ENCODE measurements around the gene SPRR2F.
"Not testable (repeated sequence)": the region's sequence is repeated elsewhere in the genome, so short reads cannot be mapped to it uniquely, and the experiment has no call there.

Gene SPRR2F

DNA sequence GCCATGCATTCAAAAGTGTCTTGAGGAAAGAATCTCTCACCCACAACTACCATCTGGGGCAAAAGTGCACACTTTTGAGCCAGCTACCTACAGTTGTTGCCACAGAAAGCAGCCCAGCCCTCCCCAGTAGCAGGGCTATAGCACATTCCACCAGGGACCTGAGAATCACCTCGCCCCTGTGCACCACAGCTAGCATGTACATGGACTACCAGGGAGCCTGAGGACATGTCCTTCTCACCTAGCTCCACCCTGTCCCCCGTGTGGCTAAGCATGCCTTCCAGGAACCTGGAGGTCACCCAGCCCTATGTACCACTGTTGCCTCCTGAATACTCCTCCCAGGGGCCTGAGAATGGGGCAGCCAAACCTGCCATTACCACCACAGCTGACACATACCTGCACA, 20.4 kb upstream of the SPRR2F start:
- H3K27me3 ChIP-seq (ENCODE audit: low read length) = no peaks in the 10 kb centered on the region
- TF ChIP-seq EZH2phosphoT487 (conservative IDR thresholded peaks at IDR 0.05; ENCODE audit: low read length) = no peak
- TF ChIP-seq, protein P1, sequence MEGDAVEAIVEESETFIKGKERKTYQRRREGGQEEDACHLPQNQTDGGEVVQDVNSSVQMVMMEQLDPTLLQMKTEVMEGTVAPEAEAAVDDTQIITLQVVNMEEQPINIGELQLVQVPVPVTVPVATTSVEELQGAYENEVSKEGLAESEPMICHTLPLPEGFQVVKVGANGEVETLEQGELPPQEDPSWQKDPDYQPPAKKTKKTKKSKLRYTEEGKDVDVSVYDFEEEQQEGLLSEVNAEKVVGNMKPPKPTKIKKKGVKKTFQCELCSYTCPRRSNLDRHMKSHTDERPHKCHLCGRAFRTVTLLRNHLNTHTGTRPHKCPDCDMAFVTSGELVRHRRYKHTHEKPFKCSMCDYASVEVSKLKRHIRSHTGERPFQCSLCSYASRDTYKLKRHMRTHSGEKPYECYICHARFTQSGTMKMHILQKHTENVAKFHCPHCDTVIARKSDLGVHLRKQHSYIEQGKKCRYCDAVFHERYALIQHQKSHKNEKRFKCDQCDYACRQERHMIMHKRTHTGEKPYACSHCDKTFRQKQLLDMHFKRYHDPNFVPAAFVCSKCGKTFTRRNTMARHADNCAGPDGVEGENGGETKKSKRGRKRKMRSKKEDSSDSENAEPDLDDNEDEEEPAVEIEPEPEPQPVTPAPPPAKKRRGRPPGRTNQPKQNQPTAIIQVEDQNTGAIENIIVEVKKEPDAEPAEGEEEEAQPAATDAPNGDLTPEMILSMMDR (IDR thresholded peaks at IDR 0.05; ENCODE audit: insufficient read depth, low read length, poor library complexity, severe bottlenecking) = no peak
- H3K27ac ChIP-seq (ENCODE audit: low read depth, low read length) = no peak overlapping the region
- H3K79me2 ChIP-seq (ENCODE audit: insufficient read depth, low read length) = no peaks in the 10 kb centered on the region
- H3F3A ChIP-seq (ENCODE audit: insufficient read depth) = no peaks in the 10 kb centered on the region
- no peak overlapping the region for H3K4me2 ChIP-seq (ENCODE audit: low read depth, low read length, poor library complexity, severe bottlenecking)
- H3K9ac ChIP-seq (ENCODE audit: low read length) = no peak overlapping the region
- no peak overlapping the region for H2AFZ ChIP-seq (ENCODE audit: low read depth, low read length, severe bottlenecking)
- H3K9me3 ChIP-seq (ENCODE audit: insufficient read depth, low read length) = no peaks in the 10 kb centered on the region
- H3K36me3 ChIP-seq (ENCODE audit: low read length) = no peaks in the 10 kb centered on the region
- no peaks in the 10 kb centered on the region for H4K20me1 ChIP-seq (ENCODE audit: low read depth, low read length)
- no peaks in the 10 kb centered on the region for H3K9me2 ChIP-seq (replicated peaks; ENCODE audit: insufficient read depth, low read length)
- no peak overlapping the region for H3K4me3 ChIP-seq (ENCODE audit: insufficient read depth, low read length, poor library complexity, severe bottlenecking)

DNA sequence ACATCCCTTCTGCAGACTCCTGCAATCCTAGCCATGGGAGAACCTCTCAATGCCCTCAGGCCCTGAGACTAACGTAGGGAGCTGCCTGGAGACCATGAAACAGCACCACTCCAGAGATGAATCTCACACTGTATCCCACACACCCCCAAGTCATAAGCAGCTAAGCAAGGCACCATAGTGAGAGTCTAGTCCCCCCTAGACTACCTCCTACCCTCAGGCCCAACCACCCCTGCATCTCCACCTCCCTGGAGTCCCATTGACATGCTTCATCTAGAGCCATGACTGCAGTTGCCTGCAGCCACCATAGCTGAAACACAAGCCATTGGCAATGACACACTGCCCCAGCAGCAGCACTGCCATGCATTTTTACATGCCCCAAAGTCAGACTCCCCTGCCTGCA, 20.0 kb upstream of the SPRR2F start:
- no peaks in the 10 kb centered on the region for H3K27me3 ChIP-seq (ENCODE audit: low read length)
- H2AFZ ChIP-seq (ENCODE audit: low read depth, low read length, severe bottlenecking) = no peak overlapping the region
- H3K4me3 ChIP-seq (ENCODE audit: insufficient read depth, low read length, poor library complexity, severe bottlenecking) = no peak overlapping the region
- H3K9me2 ChIP-seq (replicated peaks; ENCODE audit: insufficient read depth, low read length) = no peaks in the 10 kb centered on the region
- H3K79me2 ChIP-seq (ENCODE audit: insufficient read depth, low read length) = no peaks in the 10 kb centered on the region
- H3K9me3 ChIP-seq (ENCODE audit: insufficient read depth, low read length) = no peaks in the 10 kb centered on the region
- no peaks in the 10 kb centered on the region for H3F3A ChIP-seq (ENCODE audit: insufficient read depth)
- no peaks in the 10 kb centered on the region for H4K20me1 ChIP-seq (ENCODE audit: low read depth, low read length)
- no peak overlapping the region for H3K9ac ChIP-seq (ENCODE audit: low read length)
- no peaks in the 10 kb centered on the region for H3K36me3 ChIP-seq (ENCODE audit: low read length)
- TF ChIP-seq EZH2phosphoT487 (conservative IDR thresholded peaks at IDR 0.05; ENCODE audit: low read length) = no peak
- TF ChIP-seq, protein P1 (IDR thresholded peaks at IDR 0.05; ENCODE audit: insufficient read depth, low read length, poor library complexity, severe bottlenecking) = no peak
- no peak overlapping the region for H3K27ac ChIP-seq (ENCODE audit: low read depth, low read length)
- H3K4me2 ChIP-seq (ENCODE audit: low read depth, low read length, poor library complexity, severe bottlenecking) = no peak overlapping the region

DNA sequence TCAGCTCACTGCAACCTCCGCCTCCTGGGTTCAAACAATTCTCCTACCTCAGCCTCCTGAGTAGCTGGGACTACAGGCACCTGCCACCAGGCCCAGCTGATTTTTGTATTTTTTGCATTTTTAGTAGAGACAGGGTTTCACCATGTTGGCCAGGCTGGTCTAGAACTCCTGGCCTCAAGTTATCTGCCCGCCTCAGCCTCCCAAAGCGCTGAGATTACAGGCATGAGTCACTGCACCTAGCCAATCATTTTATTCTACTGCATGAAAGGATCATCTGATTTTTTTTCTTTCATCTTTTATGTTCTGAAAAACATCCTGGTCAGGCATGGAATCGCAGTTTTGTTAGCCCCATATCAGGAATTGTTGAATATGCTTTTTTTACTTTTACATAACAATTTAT, 15.4 kb upstream of the SPRR2F start:
- not testable (repeated sequence) for H4K20me1 ChIP-seq (ENCODE audit: low read depth, low read length); H3K4me3 ChIP-seq (ENCODE audit: insufficient read depth, low read length, poor library complexity, severe bottlenecking); H3K9me3 ChIP-seq (ENCODE audit: insufficient read depth, low read length); H3K27me3 ChIP-seq (ENCODE audit: low read length); H3K27ac ChIP-seq (ENCODE audit: low read depth, low read length); H3K9me2 ChIP-seq (replicated peaks; ENCODE audit: insufficient read depth, low read length); H2AFZ ChIP-seq (ENCODE audit: low read depth, low read length, severe bottlenecking); H3K36me3 ChIP-seq (ENCODE audit: low read length); H3K9ac ChIP-seq (ENCODE audit: low read length); H3F3A ChIP-seq (ENCODE audit: insufficient read depth); H3K4me2 ChIP-seq (ENCODE audit: low read depth, low read length, poor library complexity, severe bottlenecking); H3K79me2 ChIP-seq (ENCODE audit: insufficient read depth, low read length)

DNA sequence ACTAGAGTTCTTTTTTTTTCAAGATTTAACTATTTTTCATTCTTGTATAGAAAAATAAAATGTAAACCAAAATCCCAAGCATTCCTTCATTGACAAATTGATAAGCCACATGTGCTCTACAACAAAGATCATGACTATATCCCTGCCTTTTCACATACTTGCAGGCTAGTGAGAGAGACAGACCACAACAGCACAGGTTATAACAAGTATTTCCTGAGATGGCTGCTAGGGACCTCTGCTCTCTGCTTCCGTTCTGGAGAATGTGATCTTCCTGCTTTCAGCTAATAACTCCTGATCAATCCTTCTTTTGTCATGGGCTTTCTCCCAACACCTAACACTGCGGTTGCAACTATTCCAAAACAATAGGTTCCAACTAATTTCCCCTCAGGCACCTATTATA, 14.0 kb upstream of the SPRR2F start:
- Histone ChIP-seq H3K27ac (ENCODE audit: low read depth, low read length) (no peak overlapping the region), H3K9me3 (ENCODE audit: insufficient read depth, low read length) (no peaks in the 10 kb centered on the region), H3K4me2 (ENCODE audit: low read depth, low read length, poor library complexity, severe bottlenecking) (no peak overlapping the region), H3K9ac (ENCODE audit: low read length) (no peak overlapping the region), H3K79me2 (ENCODE audit: insufficient read depth, low read length) (no peaks in the 10 kb centered on the region), H3K36me3 (ENCODE audit: low read length) (no peaks in the 10 kb centered on the region), H3K27me3 (ENCODE audit: low read length) (no peaks in the 10 kb centered on the region), H3F3A (ENCODE audit: insufficient read depth) (no peaks in the 10 kb centered on the region), H4K20me1 (ENCODE audit: low read depth, low read length) (no peaks in the 10 kb centered on the region), H3K4me3 (ENCODE audit: insufficient read depth, low read length, poor library complexity, severe bottlenecking) (no peak overlapping the region), H3K9me2 (replicated peaks; ENCODE audit: insufficient read depth, low read length) (no peaks in the 10 kb centered on the region), H2AFZ (ENCODE audit: low read depth, low read length, severe bottlenecking) (no peak overlapping the region)
- TF ChIP-seq, protein P1 (IDR thresholded peaks at IDR 0.05; ENCODE audit: insufficient read depth, low read length, poor library complexity, severe bottlenecking) = no peak
- TF ChIP-seq EZH2phosphoT487 (conservative IDR thresholded peaks at IDR 0.05; ENCODE audit: low read length) = no peak
